Kidney (tissue), 14 donors: ENCODE measurements around the gene RNF157. TPM values are rescaled to one million over a fixed set of nuclear protein-coding genes. Genes with fewer than 3 reads are reported as not detected.
A peak's percentile ranks its signal among the peaks of the same experiment; 100 is the strongest.

ENCODE experiments used
- DNase-seq, 5 donors: peaks; one replicate each; pipeline ENCODE4 v3.0.0-alpha.2; 2013 to 2020
- FAIRE-seq: peaks from 2 replicates; lab custom pipeline; 2012; peaks lifted over from hg19 to GRCh38; lab: Jason Lieb, UNC
- H3K27ac ChIP-seq, 2 donors: one replicate each; pipeline ENCODE4 v1.7.0; 2013; ENCODE audit warnings: low read depth in 2 of 2, low read length in 2 of 2, inconsistent platforms in 1 of 2
- H3K27me3 ChIP-seq: one replicate; pipeline ENCODE4 v1.7.1; 2013; ENCODE audit warnings: low read length, inconsistent platforms; ENCODE audit not compliant: control insufficient read depth, insufficient read depth
- H3K36me3 ChIP-seq, 3 donors: one replicate each; pipeline versions ENCODE4 v1.7.0 to v1.7.1; 2013; ENCODE audit warnings: low read length in 3 of 3, control low read depth in 1 of 3, inconsistent platforms in 1 of 3; ENCODE audit not compliant: insufficient read depth in 3 of 3, control insufficient read depth in 2 of 3
- H3K4me1 ChIP-seq, 3 donors: one replicate each; pipeline versions ENCODE4 v1.7.0 to v1.7.1; 2013; ENCODE audit warnings: low read length in 3 of 3, inconsistent platforms in 1 of 3, low read depth in 1 of 3; ENCODE audit not compliant: control insufficient read depth in 2 of 3, insufficient read depth in 2 of 3
- H3K4me3 ChIP-seq, 3 donors: one replicate each; pipeline versions ENCODE4 v1.7.0 to v1.8.1; 2013; ENCODE audit warnings: low read length in 3 of 3, control low read depth in 1 of 3, inconsistent platforms in 1 of 3
- H3K9ac ChIP-seq, 3 donors: one replicate each; pipeline versions ENCODE4 v1.7.0 to v1.7.1; 2013; ENCODE audit warnings: low read length in 3 of 3, control low read depth in 1 of 3, inconsistent platforms in 1 of 3
- H3K9me3 ChIP-seq, 3 donors: one replicate each; pipeline versions ENCODE4 v1.7.0 to v1.7.1; 2013; ENCODE audit warnings: low read length in 3 of 3, control low read depth in 1 of 3, inconsistent platforms in 1 of 3; ENCODE audit not compliant: control insufficient read depth in 2 of 3, insufficient read depth in 1 of 3
- intact Hi-C: fragments of 100-400 bp; cut with DNase I; formaldehyde crosslinking; loops from one replicate; pipeline ENCODE4 v1.11.1; 2022
- polyA plus RNA-seq: library from polyadenylated mRNA; stranded (reverse); fragments of 350-450 nt; fragmentation: Illumina TruSeq; extraction: RNeasy Lipid Tissue Mini Kit (QIAGEN cat#74804); gene quantifications from one replicate; pipeline ENCODE4 v1.2.3, GENCODE V29; 2014; ENCODE audit warnings: low read depth, low replicate concordance; ENCODE audit not compliant: insufficient read depth
- total RNA-seq: library from RNA; stranded (reverse); fragmentation: NEBNext Ultra II Directional; extraction: Animal tissue kit (Norgen Biotek cat#: 25700); gene quantifications from one replicate; pipeline ENCODE4 v1.2.1, GENCODE V29; 2021
- TF ChIP-seq, protein P1 (sequence below): IDR thresholded peaks from 3 replicates; pipeline ENCODE4 v1.5.1; 2012; ENCODE audit warnings: mild to moderate bottlenecking, moderate library complexity, borderline replicate concordance; ENCODE audit not compliant: insufficient read depth; ENCODE audit errors: extremely low read depth
- donor health status: control.
- donor health status: control.
- donor health status: control.
- donor health status: control.
- donor health status: control.
- donor health status: DM: yes; HTN: yes; CAD: no.
- donor health status: Normal renal cell carcinoma (clear cell type).

The RNF157 gene
- total and polyA plus RNA-seq, 2 donors from 2014 or later = 4.8 to 12.4 TPM

DNA sequence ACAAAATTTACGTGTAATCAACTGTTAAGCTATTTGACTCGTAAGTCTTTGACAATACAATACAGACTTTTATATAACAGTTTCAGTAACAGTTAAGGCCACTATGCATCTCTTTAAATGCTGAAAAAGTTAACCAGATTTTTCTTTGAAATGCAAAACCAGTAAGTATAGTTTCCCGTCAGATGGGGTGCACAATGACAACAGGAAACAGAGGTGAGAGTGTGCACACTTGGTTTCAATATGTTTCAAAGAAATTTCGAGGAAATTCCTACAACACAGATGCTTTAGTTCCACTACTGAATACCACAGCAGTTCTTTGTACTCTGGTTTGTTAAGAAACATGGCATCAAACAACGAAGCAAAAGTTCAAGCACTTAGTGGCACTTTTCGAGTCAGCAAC is 48.4 kb downstream of the RNF157 start:
- H3K36me3 ChIP-seq = no peaks in the 10 kb centered on the region
- no peak overlapping the region for H3K27ac ChIP-seq
- DNase-seq (peak in 1 of 5 donors; percentile 7), FAIRE-seq (no peak)
- TF ChIP-seq, protein P1, sequence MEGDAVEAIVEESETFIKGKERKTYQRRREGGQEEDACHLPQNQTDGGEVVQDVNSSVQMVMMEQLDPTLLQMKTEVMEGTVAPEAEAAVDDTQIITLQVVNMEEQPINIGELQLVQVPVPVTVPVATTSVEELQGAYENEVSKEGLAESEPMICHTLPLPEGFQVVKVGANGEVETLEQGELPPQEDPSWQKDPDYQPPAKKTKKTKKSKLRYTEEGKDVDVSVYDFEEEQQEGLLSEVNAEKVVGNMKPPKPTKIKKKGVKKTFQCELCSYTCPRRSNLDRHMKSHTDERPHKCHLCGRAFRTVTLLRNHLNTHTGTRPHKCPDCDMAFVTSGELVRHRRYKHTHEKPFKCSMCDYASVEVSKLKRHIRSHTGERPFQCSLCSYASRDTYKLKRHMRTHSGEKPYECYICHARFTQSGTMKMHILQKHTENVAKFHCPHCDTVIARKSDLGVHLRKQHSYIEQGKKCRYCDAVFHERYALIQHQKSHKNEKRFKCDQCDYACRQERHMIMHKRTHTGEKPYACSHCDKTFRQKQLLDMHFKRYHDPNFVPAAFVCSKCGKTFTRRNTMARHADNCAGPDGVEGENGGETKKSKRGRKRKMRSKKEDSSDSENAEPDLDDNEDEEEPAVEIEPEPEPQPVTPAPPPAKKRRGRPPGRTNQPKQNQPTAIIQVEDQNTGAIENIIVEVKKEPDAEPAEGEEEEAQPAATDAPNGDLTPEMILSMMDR = no peak
- no peaks in the 10 kb centered on the region for H3K4me1 ChIP-seq
- H3K9me3 ChIP-seq = no peaks in the 10 kb centered on the region
- intact Hi-C loops = no loop called here
- H3K27me3 ChIP-seq = no peaks in the 10 kb centered on the region
- H3K4me3 ChIP-seq = no peak overlapping the region
- H3K9ac ChIP-seq = no peak overlapping the region

DNA sequence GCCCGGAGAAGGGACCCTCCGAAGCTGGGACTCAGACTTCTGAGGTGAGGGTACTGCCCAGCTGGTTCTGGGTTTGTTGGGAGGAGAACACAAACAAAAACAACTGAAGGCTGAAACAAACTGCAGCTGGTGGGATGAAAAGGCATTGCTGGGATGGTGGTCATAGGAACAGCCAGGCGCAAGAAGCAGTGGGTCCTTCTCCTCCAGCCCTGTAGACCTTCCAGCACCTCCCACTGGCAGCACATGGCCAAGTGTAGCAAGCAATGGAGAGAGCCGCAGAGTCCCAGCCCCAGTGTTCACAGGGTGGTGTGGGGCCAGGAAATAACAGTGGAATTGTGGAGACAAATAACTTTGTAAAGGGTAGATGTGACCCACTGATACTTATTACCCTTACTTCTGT is 50.6 kb downstream of the RNF157 start:
- FAIRE-seq = no peak
- intact Hi-C loops = no loop called here

DNA sequence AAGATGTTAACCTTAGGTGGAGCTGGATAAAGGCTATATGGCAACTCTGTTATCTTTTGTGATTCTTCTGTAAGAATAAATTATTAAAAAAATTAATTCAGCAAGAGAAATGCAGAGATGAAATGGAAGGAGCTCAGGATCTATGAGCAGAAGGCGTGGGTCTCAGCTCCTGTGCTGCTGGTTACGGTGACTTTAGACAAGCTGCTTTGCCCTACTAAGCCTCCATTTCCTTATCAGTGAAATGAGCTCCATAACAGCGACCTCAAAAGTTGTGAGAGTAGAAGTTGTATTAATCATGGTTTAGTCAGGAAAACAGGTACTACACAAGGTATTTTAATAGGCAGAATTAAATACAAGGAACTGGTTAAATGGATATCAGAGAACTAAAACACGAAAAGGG is 51.0 kb downstream of the RNF157 start:
- no peak for FAIRE-seq
- Histone ChIP-seq H3K4me1 (no peaks in the 10 kb centered on the region), H3K9ac (no peak overlapping the region), H3K36me3 (no peaks in the 10 kb centered on the region), H3K4me3 (no peak overlapping the region), H3K27ac (no peak overlapping the region), H3K27me3 (no peaks in the 10 kb centered on the region), H3K9me3 (no peaks in the 10 kb centered on the region)
- intact Hi-C loops = no loop called here
- TF ChIP-seq, protein P1 = no peak
- DNase-seq = no peak

More for the DNA sequence above, 50.6 kb downstream of the RNF157 start:
- Histone ChIP-seq H3K4me3 (no peak overlapping the region), H3K9ac (no peak overlapping the region), H3K36me3 (no peaks in the 10 kb centered on the region), H3K9me3 (no peaks in the 10 kb centered on the region), H3K27me3 (no peaks in the 10 kb centered on the region), H3K27ac (no peak overlapping the region), H3K4me1 (no peaks in the 10 kb centered on the region)
- DNase-seq = no peak
- TF ChIP-seq, protein P1 = no peak
